ENCODE measurements around the gene PASK. TPM values are rescaled to one million over a fixed set of nuclear protein-coding genes. Genes with fewer than 3 reads are reported as not detected.

Gene PASK
- total RNA-seq, 1 experiment from 2014 or later = 69.3 TPM

- Mint-ChIP-seq H3K27me3 (ENCODE audit: unreplicated experiment) (no peaks in the 10 kb centered on the region), H3K4me1 (ENCODE audit: low read depth, unreplicated experiment) (no peaks in the 10 kb centered on the region), H3K9me3 (ENCODE audit: low read depth, unreplicated experiment) (no peaks in the 10 kb centered on the region), H3K27ac (ENCODE audit: unreplicated experiment) (no peak overlapping the region), H3K36me3 (ENCODE audit: insufficient read depth, unreplicated experiment) (peaks cover 20% of the 10 kb centered on the region), H3K4me3 (ENCODE audit: low read depth, unreplicated experiment) (no peak overlapping the region)
- no peak for TF ChIP-seq CTCF (IDR thresholded peaks at IDR 0.05; ENCODE audit: unreplicated experiment)
- CTCF ChIA-PET = interaction anchor here (0.7 kb wide), 1 partner anchor 436 kb away, joined by 4 read pairs; no protein-coding TSS in a partner anchor
- no TSS peak for BruUV-seq (replicated peaks)
- intact Hi-C loops (cut with micrococcal nuclease; ENCODE audit: unreplicated experiment) = no loop called here
- DNase-seq = no peak
These were observed 30.6 kb upstream of the PASK start for GRCh38 chr2:241179899-241180298.

DNA sequence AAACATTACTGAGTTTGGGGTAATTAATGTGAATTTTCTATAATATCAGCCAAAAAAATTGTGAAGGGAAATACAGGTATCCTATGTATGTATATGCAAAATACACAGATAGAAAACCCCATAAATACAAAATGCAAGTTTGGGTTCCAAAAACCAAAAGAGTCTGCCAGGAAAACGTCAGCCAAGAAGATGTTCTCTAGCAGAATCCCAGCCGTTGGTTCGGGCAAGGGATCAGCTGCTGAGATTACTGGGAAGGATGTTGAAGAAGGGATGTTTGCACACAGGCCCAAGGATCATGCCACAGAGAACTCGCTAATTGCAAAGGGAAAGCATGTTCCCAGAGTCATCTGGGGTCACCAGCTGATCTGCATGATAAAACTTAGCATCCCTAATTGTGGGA, 29.7 kb upstream of the PASK start:
- no peak for TF ChIP-seq CTCF (IDR thresholded peaks at IDR 0.05; ENCODE audit: unreplicated experiment)
- CTCF ChIA-PET = interaction anchor here (0.7 kb wide), 1 partner anchor 43 kb away, joined by 3 read pairs; no protein-coding TSS in a partner anchor
- H3K36me3 Mint-ChIP-seq (ENCODE audit: insufficient read depth, unreplicated experiment) = peaks cover 12% of the 10 kb centered on the region
- intact Hi-C loops (cut with micrococcal nuclease; ENCODE audit: unreplicated experiment) = no loop called here
- no peaks in the 10 kb centered on the region for H3K9me3 Mint-ChIP-seq (ENCODE audit: low read depth, unreplicated experiment)
- DNase-seq = no peak
- no peaks in the 10 kb centered on the region for H3K4me1 Mint-ChIP-seq (ENCODE audit: low read depth, unreplicated experiment)
- BruUV-seq (replicated peaks) = no TSS peak
- no peak overlapping the region for H3K4me3 Mint-ChIP-seq (ENCODE audit: low read depth, unreplicated experiment)
- no peaks in the 10 kb centered on the region for H3K27me3 Mint-ChIP-seq (ENCODE audit: unreplicated experiment)
- H3K27ac Mint-ChIP-seq (ENCODE audit: unreplicated experiment) = no peak overlapping the region

DNA sequence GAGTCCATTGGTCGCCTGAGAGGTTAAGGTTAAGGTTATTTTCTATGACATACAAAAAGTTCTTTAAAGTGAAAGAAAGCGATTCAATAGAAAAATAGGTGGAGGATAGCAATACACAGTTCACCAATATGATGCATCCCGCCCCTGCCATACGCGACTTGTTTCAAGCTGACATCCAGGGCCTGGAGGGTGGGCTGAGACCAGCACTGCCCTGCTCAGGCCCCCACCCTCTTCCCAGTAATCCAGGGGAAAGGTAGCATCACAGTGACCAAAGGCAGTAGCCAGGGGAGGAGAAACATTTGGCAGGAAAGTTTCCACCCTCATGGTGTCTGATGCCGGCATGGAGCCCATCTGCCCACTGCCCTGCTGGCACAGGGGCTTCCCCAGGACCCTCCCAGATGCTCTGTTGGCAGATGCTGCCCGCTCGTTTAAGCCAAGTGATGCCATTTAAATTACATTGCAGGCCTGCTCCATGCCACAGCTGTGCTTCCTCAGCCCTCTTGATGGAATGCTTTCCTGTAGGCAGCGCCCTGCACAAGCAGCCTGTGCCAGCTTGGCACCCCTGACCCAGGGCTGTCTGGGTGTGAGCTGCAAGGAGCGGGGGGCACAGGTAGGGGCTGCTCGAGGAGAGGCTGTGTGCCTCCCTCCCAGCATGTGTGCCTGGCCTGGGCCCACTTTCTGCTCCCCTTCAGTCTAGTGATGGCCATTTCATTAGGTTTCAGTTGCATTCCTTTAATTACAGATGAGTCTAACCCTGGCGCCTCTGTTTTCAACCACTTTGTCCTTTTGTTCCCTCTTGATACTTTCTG, 28.5 kb upstream of the PASK start:
- intact Hi-C loops (cut with micrococcal nuclease; ENCODE audit: unreplicated experiment) = no loop called here
- TF ChIP-seq CTCF (IDR thresholded peaks at IDR 0.05; ENCODE audit: unreplicated experiment) = no peak
- H3K4me1 Mint-ChIP-seq (ENCODE audit: low read depth, unreplicated experiment) = no peaks in the 10 kb centered on the region
- no peaks in the 10 kb centered on the region for H3K27me3 Mint-ChIP-seq (ENCODE audit: unreplicated experiment)
- BruUV-seq (replicated peaks) = no TSS peak
- peaks cover 12% of the 10 kb centered on the region for H3K36me3 Mint-ChIP-seq (ENCODE audit: insufficient read depth, unreplicated experiment)
- no peak overlapping the region for H3K27ac Mint-ChIP-seq (ENCODE audit: unreplicated experiment)
- no peak overlapping the region for H3K4me3 Mint-ChIP-seq (ENCODE audit: low read depth, unreplicated experiment)
- DNase-seq = no peak
- H3K9me3 Mint-ChIP-seq (ENCODE audit: low read depth, unreplicated experiment) = no peaks in the 10 kb centered on the region
- CTCF ChIA-PET = interaction anchor here (0.7 kb wide), 1 partner anchor 21 kb away, joined by 5 read pairs; no protein-coding TSS in a partner anchor

- Mint-ChIP-seq H3K36me3 (ENCODE audit: insufficient read depth, unreplicated experiment) (peaks cover 7% of the 10 kb centered on the region), H3K27ac (ENCODE audit: unreplicated experiment) (no peak overlapping the region), H3K9me3 (ENCODE audit: low read depth, unreplicated experiment) (peaks cover 3% of the 10 kb centered on the region), H3K4me1 (ENCODE audit: low read depth, unreplicated experiment) (no peaks in the 10 kb centered on the region), H3K27me3 (ENCODE audit: unreplicated experiment) (no peaks in the 10 kb centered on the region), H3K4me3 (ENCODE audit: low read depth, unreplicated experiment) (no peak overlapping the region)
- intact Hi-C loops (cut with micrococcal nuclease; ENCODE audit: unreplicated experiment) = no loop called here
- no peak for DNase-seq
- no TSS peak for BruUV-seq (replicated peaks)
- TF ChIP-seq CTCF (IDR thresholded peaks at IDR 0.05; ENCODE audit: unreplicated experiment) = no peak
- CTCF ChIA-PET = no interaction called here
These were observed 24.3 kb upstream of the PASK start for GRCh38 chr2:241173557-241173956.

Measured in Calu3 (cell line).